ENCODE measurements around the gene SSU72.

DNA sequence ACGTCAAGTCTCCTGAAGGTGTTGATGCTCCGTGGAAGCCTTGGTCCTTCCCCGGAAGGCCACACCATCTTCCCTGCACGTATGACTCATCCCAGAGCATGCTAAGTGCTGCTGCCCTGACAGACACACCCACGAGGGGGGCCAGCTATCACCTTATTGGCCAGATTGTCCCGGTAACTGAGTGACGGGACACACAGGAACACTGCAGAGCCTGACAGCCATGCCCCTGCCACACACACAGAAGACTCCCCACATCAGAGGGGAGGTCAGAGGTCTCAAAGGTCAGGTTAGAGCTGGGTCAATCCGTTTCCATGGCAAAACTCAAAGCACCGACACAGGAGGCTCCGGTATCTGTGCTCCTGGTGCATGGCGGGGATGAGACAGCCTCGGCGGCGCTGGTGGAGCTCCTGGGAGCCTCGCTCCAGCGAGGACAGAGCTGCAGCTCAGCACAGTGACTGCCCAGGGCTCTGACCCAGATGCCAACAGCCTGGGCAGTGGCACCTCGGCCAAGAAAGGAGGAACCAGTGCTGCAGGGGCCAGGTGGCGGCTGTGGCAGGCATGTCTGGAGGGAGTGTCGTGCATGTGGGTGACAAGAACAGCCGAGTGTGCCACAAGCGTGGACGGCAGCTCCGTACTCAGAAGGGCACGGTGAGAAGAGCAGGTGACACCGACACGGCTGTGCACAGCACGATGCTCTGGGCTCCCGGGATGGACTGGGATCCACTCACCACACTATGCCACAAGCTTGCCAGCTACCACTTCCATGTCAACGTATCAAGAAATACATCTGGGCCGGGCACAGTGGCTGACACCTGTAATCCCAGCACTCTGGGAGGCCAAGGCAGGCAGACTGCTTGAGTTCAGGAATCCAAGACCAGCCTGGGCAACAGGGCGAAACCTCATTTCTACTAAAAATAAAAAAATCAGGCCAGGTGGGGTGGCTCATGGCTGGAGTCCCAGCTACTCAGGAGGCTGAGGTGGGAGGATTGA, 19.4 kb downstream of the SSU72 start:
- TF ChIP-seq, protein P1, sequence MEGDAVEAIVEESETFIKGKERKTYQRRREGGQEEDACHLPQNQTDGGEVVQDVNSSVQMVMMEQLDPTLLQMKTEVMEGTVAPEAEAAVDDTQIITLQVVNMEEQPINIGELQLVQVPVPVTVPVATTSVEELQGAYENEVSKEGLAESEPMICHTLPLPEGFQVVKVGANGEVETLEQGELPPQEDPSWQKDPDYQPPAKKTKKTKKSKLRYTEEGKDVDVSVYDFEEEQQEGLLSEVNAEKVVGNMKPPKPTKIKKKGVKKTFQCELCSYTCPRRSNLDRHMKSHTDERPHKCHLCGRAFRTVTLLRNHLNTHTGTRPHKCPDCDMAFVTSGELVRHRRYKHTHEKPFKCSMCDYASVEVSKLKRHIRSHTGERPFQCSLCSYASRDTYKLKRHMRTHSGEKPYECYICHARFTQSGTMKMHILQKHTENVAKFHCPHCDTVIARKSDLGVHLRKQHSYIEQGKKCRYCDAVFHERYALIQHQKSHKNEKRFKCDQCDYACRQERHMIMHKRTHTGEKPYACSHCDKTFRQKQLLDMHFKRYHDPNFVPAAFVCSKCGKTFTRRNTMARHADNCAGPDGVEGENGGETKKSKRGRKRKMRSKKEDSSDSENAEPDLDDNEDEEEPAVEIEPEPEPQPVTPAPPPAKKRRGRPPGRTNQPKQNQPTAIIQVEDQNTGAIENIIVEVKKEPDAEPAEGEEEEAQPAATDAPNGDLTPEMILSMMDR (IDR thresholded peaks at IDR 0.05): no peak
- TF ChIP-seq POLR2A (IDR thresholded peaks at IDR 0.05): no peak
- no peak for TF ChIP-seq POLR2AphosphoS5 (IDR thresholded peaks at IDR 0.05)
